ENCODE results near the gene TFEB.

The TFEB gene

GRCh38 chr6:41744236-41744787 is 8.9 kb upstream of the TFEB start (continued):
- no peak for TF ChIP-seq HIC1 (tag by site-specific recombination; IDR thresholded peaks at IDR 0.05)
- no peak for TF ChIP-seq ZBTB10 (tag by site-specific recombination; IDR thresholded peaks at IDR 0.05)
- no peak for TF ChIP-seq ZNF239 (tag by site-specific recombination; IDR thresholded peaks at IDR 0.05)

- CTCF ChIA-PET = interaction anchor here (0.5 to 1.0 kb wide), 3 partner anchors 301 to 1326 kb away, joined by 3 to 6 read pairs (median 3); no protein-coding TSS in a partner anchor
- Histone ChIP-seq H3K36me3 (ENCODE audit: control insufficient read depth in 2 of 2, insufficient read depth in 1 of 2, low read length in 2 of 2) (no peaks in the 10 kb centered on the region), H3K27ac (ENCODE audit: extremely low read depth, low read depth, low read length) (no peak overlapping the region), H3K9me3 (ENCODE audit: control insufficient read depth, insufficient read depth, low read depth, low read length) (no peaks in the 10 kb centered on the region), H3K4me1 (ENCODE audit: control insufficient read depth, insufficient read depth, low read length) (no peaks in the 10 kb centered on the region), H3K4me3 (ENCODE audit: low read depth, low read length) (no peak overlapping the region)
- peak; percentile 44; the same call in 1 of the 2 replicates for TF ChIP-seq ZNF10 (tag by site-specific recombination; IDR thresholded peaks at IDR 0.05)
- TF ChIP-seq KLF7 (tag by site-specific recombination; IDR thresholded peaks at IDR 0.05; ENCODE audit: borderline replicate concordance) = no peak
- 0 out of 2 replicates have a peak, but pooled peaks have one; percentile 22 for TF ChIP-seq ZNF600 (tag by site-specific recombination; IDR thresholded peaks at IDR 0.05)
- peak; percentile 57 for TF ChIP-seq EGR2 (tag by site-specific recombination; IDR thresholded peaks at IDR 0.05; ENCODE audit: low read depth)
- TF ChIP-seq ZFHX2 (tag by site-specific recombination; conservative IDR thresholded peaks at IDR 0.05) = peak; percentile 73
- POLR2A ChIA-PET = no interaction called here
Measured at GRCh38 chr6:41743406-41744235, 8.2 kb upstream of the TFEB start.

- Histone ChIP-seq H3K4me1 (ENCODE audit: control insufficient read depth, insufficient read depth, low read length) (no peaks in the 10 kb centered on the region), H3K36me3 (ENCODE audit: control insufficient read depth in 2 of 2, insufficient read depth in 1 of 2, low read length in 2 of 2) (no peaks in the 10 kb centered on the region), H3K4me3 (ENCODE audit: low read depth, low read length) (no peak overlapping the region), H3K27ac (ENCODE audit: extremely low read depth, low read depth, low read length) (no peak overlapping the region), H3K9me3 (ENCODE audit: control insufficient read depth, insufficient read depth, low read depth, low read length) (no peaks in the 10 kb centered on the region)
- ChIA-PET POLR2A (no interaction called here), CTCF (no interaction called here)
- TF ChIP-seq ZNF529 (tag by site-specific recombination; IDR thresholded peaks at IDR 0.05; ENCODE audit: insufficient replicate concordance) = no peak
- TF ChIP-seq ZNF658 (tag by site-specific recombination; IDR thresholded peaks at IDR 0.05) = no peak
- no peak for TF ChIP-seq OSR2 (tag by site-specific recombination; IDR thresholded peaks at IDR 0.05)
- no peak for TF ChIP-seq ZFP69B (tag by site-specific recombination; IDR thresholded peaks at IDR 0.05)
- TF ChIP-seq ZNF544 (tag by site-specific recombination; IDR thresholded peaks at IDR 0.05) = no peak
- TF ChIP-seq SP7 (tag by site-specific recombination; IDR thresholded peaks at IDR 0.05) = no peak
- TF ChIP-seq ZSCAN30 (tag by site-specific recombination; IDR thresholded peaks at IDR 0.05) = no peak
- TF ChIP-seq ZSCAN5A (tag by site-specific recombination; IDR thresholded peaks at IDR 0.05) = no peak
- TF ChIP-seq ZNF513 (tag by site-specific recombination; IDR thresholded peaks at IDR 0.05) = no peak
- no peak for TF ChIP-seq ZNF366 (tag by site-specific recombination; conservative IDR thresholded peaks at IDR 0.05)
- no peak for TF ChIP-seq KLF17 (tag by site-specific recombination; IDR thresholded peaks at IDR 0.05)
- TF ChIP-seq SCRT2 (tag by site-specific recombination; IDR thresholded peaks at IDR 0.05) = no peak
Measured at GRCh38 chr6:41741625-41742490, 6.5 kb upstream of the TFEB start.
